Natural killer cell treated with Interleukin-12 subunit alpha and Interleukin-12 subunit beta and Interleukin-15 and Interleukin-18, amount 100 ng/mL, for 72 hours (primary cell): Measurements from ENCODE around the gene UPK3BL2. TPM values are rescaled to one million over a fixed set of nuclear protein-coding genes. Genes with fewer than 3 reads are reported as not detected.
"Not testable (repeated sequence)": the region's sequence is repeated elsewhere in the genome, so short reads cannot be mapped to it uniquely, and the experiment has no call there.

Source experiments
- ATAC-seq, 2 donors: fragments of 150-1000 bp; cut with Tn5 transposase in 1 of 2; sonication (Bioruptor Pico), chemical (Tn5 transposase) in 1 of 2; 2 replicates each; pipeline ENCODE4 v1.10.0; 2021
- DNase-seq: peaks from one replicate; pipeline ENCODE4 v3.0.0; 2022; ENCODE audit warnings: low spot score
- H3K27ac Mint-ChIP-seq, 2 donors: 1 replicate in 1 of 2; 2 replicates in 1 of 2; pipeline ENCODE4 v1.8.0; 2022; ENCODE audit warnings: mixed read lengths in 2 of 2, mild to moderate bottlenecking in 1 of 2, moderate library complexity in 1 of 2
- H3K27me3 Mint-ChIP-seq, 2 donors: 1 replicate in 1 of 2; 2 replicates in 1 of 2; pipeline ENCODE4 v1.8.0; 2022; ENCODE audit warnings: mixed read lengths in 2 of 2
- H3K36me3 Mint-ChIP-seq: one replicate; pipeline ENCODE4 v1.8.0; 2022; ENCODE audit warnings: mixed read lengths
- H3K4me1 Mint-ChIP-seq, 2 donors: 1 replicate in 1 of 2; 2 replicates in 1 of 2; pipeline ENCODE4 v1.8.0; 2022; ENCODE audit warnings: low read depth in 2 of 2, mixed read lengths in 2 of 2, mild to moderate bottlenecking in 1 of 2
- H3K4me3 Mint-ChIP-seq: one replicate; pipeline ENCODE4 v1.8.0; 2022; ENCODE audit warnings: mixed read lengths
- H3K9me3 Mint-ChIP-seq: 2 replicates; pipeline ENCODE4 v1.8.0; 2022; ENCODE audit warnings: mixed read lengths
- total RNA-seq, 2 donors: library from RNA; stranded (reverse); gene quantifications; one replicate each; pipeline ENCODE4 v1.2.3, GENCODE V29; 2022

Gene UPK3BL2
- total RNA-seq, 2 donors from 2014 or later, result 26.2 to 105 TPM

DNA sequence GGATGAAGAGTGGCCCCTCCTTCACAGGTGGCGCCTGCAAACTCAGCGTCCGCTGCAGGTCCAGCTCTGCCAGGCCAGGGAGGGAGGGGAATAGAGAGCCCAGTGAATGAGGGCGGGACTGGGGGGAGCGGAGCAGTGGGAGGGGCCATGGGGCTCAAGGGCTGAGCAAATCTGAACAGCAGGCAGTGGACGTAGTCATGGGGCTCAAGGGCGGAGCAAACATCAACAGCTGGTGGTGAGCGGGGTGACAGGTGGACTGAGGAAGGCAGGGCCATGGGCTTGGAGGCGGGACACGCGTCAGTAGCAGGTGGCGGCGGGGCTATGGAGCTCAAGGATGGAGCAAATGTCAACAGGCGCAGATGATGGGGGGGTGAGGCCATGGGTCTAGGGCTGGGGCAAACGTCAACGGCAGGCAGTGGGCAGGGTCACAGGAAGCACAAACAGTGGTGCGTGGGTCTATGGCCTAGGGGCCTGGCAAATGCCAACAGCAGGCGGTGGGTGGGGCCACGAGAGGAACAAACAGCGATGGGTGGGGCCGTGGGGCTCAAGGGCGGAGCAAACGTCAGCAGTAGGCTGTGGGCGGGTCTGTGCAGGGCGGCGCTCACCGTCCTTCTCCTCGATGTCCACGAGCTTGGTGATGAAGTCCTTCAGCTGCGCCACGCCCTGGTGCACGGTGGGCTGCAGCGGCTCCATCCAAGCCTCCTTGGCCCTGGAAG, 50.1 kb downstream of the UPK3BL2 start:
- H3K27me3 Mint-ChIP-seq, H3K4me1 Mint-ChIP-seq, H3K27ac Mint-ChIP-seq, H3K9me3 Mint-ChIP-seq, H3K36me3 Mint-ChIP-seq, DNase-seq: not testable (repeated sequence)
- ATAC-seq, result peak; percentile 62 to 70
- H3K4me3 Mint-ChIP-seq, result peak overlapping the region; percentile 44

DNA sequence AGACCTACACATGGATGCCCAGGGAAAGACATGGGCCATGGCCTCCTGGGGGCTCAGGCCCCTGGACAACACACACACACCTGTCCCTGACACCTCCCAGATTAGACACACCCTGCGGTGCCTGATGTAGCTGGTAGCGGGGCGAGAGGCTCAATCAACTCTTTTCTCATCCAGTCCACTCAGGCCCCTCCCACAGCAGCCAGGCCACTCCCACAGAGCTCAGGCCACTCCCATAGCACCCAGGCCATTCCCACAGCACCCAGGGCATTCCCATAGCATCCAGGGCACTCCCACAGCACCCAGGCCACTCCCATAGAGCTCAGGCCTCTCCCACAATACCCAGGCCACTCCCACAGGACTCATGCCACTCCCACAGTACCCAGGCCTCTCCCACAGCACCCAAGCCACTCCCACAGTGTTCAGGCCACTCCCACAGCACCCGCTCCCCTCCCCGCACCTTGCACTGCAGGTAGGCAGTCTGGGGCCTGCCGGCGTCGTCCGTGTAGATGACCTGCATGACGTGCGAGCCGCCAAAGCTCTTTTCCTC, 52.9 kb downstream of the UPK3BL2 start:
- not testable (repeated sequence) for H3K4me1 Mint-ChIP-seq

More for the DNA sequence above, 52.9 kb downstream of the UPK3BL2 start:
- peak; percentile 56 to 80 for ATAC-seq
- H3K27me3 Mint-ChIP-seq, H3K27ac Mint-ChIP-seq, H3K4me3 Mint-ChIP-seq, H3K9me3 Mint-ChIP-seq, H3K36me3 Mint-ChIP-seq: not testable (repeated sequence)
- DNase-seq, result peak; percentile 60

Other genes with a start within 250 kb of the UPK3BL2 start
- not detected for gene SPDYE6, start 187.3 kb downstream of the UPK3BL2 start, total RNA-seq
- gene PRKRIP1, start 147.3 kb downstream of the UPK3BL2 start, total RNA-seq, result 10 to 100 TPM; 26.7 to 39.5 TPM
- gene ORAI2, start 110.1 kb downstream of the UPK3BL2 start, total RNA-seq, result 10 to 100 TPM; 56.5 to 70.4 TPM
- 10 to 100 TPM in 1 of 2 donors, 1 to 10 TPM in 1; 7.8 to 19.3 TPM for gene ALKBH4, start 78.8 kb downstream of the UPK3BL2 start, total RNA-seq
- 10 to 100 TPM; 22.9 to 44.2 TPM for gene LRWD1, start 78.7 kb downstream of the UPK3BL2 start, total RNA-seq
- 10 to 100 TPM; 56.9 to 57.6 TPM for gene POLR2J, start 64.8 kb downstream of the UPK3BL2 start, total RNA-seq
- gene RASA4B, start 25.9 kb downstream of the UPK3BL2 start, total RNA-seq, result 10 to 100 TPM in 1 of 2 donors, under 1 TPM in 1; 0.48 to 23.4 TPM
- gene SPDYE2, start 7.5 kb upstream of the UPK3BL2 start, total RNA-seq, result under 1 TPM in 1 of 2 donors, not detected in 1; 0.53 TPM
- gene POLR2J3, start 28.9 kb upstream of the UPK3BL2 start, total RNA-seq, result 100 to 1,000 TPM in 1 of 2 donors, 10 to 100 TPM in 1; 54.0 to 155 TPM
- 10 to 100 TPM in 1 of 2 donors, 1 to 10 TPM in 1; 7.9 to 24.0 TPM for gene RASA4, start 73.1 kb upstream of the UPK3BL2 start, total RNA-seq
- gene UPK3BL1, start 99.1 kb upstream of the UPK3BL2 start, total RNA-seq, result 10 to 100 TPM; 28.8 to 63.3 TPM
- gene SPDYE2B, start 106.6 kb upstream of the UPK3BL2 start, total RNA-seq, result not detected
- gene POLR2J2, start 128.0 kb upstream of the UPK3BL2 start, total RNA-seq, result 10 to 100 TPM; 17.7 to 72.2 TPM
- gene FAM185A, start 205.3 kb upstream of the UPK3BL2 start, total RNA-seq, result 10 to 100 TPM in 1 of 2 donors, 1 to 10 TPM in 1; 8.2 to 15.6 TPM